ENCODE results near the gene STXBP6.
A peak's percentile ranks its signal among the peaks of the same experiment; 100 is the strongest.
"Not testable (repeated sequence)": the region's sequence is repeated elsewhere in the genome, so short reads cannot be mapped to it uniquely, and the experiment has no call there.

The STXBP6 gene

GRCh38 chr14:24943024-24943423 is 106.9 kb downstream of the STXBP6 start:
- H3K9me3 Mint-ChIP-seq = no peaks in the 10 kb centered on the region

GRCh38 chr14:24941719-24942118 is 108.2 kb downstream of the STXBP6 start:
- no peaks in the 10 kb centered on the region for H3K36me3 Mint-ChIP-seq
- no peak overlapping the region for H3K4me3 Mint-ChIP-seq
- ATAC-seq (no peak), DNase-seq (ENCODE audit: low spot score in 2 of 2) (no peak)
- no peak overlapping the region for H3K27ac Mint-ChIP-seq
- H3K4me1 Mint-ChIP-seq = no peaks in the 10 kb centered on the region
- H3K9me3 Mint-ChIP-seq = no peaks in the 10 kb centered on the region

More at GRCh38 chr14:24943024-24943423, 106.9 kb downstream of the STXBP6 start:
- ATAC-seq (no peak), DNase-seq (ENCODE audit: low spot score in 2 of 2) (no peak)
- H3K36me3 Mint-ChIP-seq = no peaks in the 10 kb centered on the region
- H3K27ac Mint-ChIP-seq = no peak overlapping the region
- no peaks in the 10 kb centered on the region for H3K4me1 Mint-ChIP-seq
- no peak overlapping the region for H3K4me3 Mint-ChIP-seq

GRCh38 chr14:24940213-24940783 is 109.6 kb downstream of the STXBP6 start:
- no peaks in the 10 kb centered on the region for H3K4me1 Mint-ChIP-seq
- H3K27ac Mint-ChIP-seq = no peak overlapping the region
- H3K4me3 Mint-ChIP-seq = no peak overlapping the region
- ATAC-seq = peak; percentile 85
- no peaks in the 10 kb centered on the region for H3K36me3 Mint-ChIP-seq
- H3K9me3 Mint-ChIP-seq = no peaks in the 10 kb centered on the region
- DNase-seq (ENCODE audit: low spot score in 2 of 2) = no peak

- H3K4me1 Mint-ChIP-seq = no peaks in the 10 kb centered on the region
- no peaks in the 10 kb centered on the region for H3K36me3 Mint-ChIP-seq
These were observed 111.4 kb downstream of the STXBP6 start for GRCh38 chr14:24938593-24938992.

GRCh38 chr14:24937300-24937699 is 112.6 kb downstream of the STXBP6 start:
- Mint-ChIP-seq H3K4me3 (no peak overlapping the region), H3K9me3 (no peaks in the 10 kb centered on the region), H3K27ac (no peak overlapping the region), H3K4me1 (no peaks in the 10 kb centered on the region), H3K36me3 (no peaks in the 10 kb centered on the region)
- no peak for DNase-seq (ENCODE audit: low spot score in 2 of 2)
- no peak for ATAC-seq

More at GRCh38 chr14:24938593-24938992, 111.4 kb downstream of the STXBP6 start:
- H3K4me3 Mint-ChIP-seq = no peak overlapping the region
- H3K9me3 Mint-ChIP-seq = no peaks in the 10 kb centered on the region
- ATAC-seq (no peak), DNase-seq (ENCODE audit: low spot score in 2 of 2) (no peak)
- H3K27ac Mint-ChIP-seq = no peak overlapping the region

- DNase-seq (ENCODE audit: low spot score in 2 of 2); H3K27ac Mint-ChIP-seq; H3K9me3 Mint-ChIP-seq; H3K4me1 Mint-ChIP-seq; H3K4me3 Mint-ChIP-seq; ATAC-seq; H3K36me3 Mint-ChIP-seq: not testable (repeated sequence)
These were observed 113.2 kb downstream of the STXBP6 start for GRCh38 chr14:24936773-24937172.

- Mint-ChIP-seq H3K9me3 (no peaks in the 10 kb centered on the region), H3K4me3 (no peak overlapping the region), H3K36me3 (no peaks in the 10 kb centered on the region), H3K4me1 (no peaks in the 10 kb centered on the region), H3K27ac (no peak overlapping the region)
- no peak for ATAC-seq
- DNase-seq (ENCODE audit: low spot score in 2 of 2) = no peak
These were observed 114.2 kb downstream of the STXBP6 start for GRCh38 chr14:24935796-24936195.

GRCh38 chr14:24928386-24928900 is 121.5 kb downstream of the STXBP6 start:
- Mint-ChIP-seq H3K4me1 (no peaks in the 10 kb centered on the region), H3K27ac (no peak overlapping the region), H3K36me3 (no peaks in the 10 kb centered on the region), H3K9me3 (no peaks in the 10 kb centered on the region), H3K4me3 (no peak overlapping the region)
- no peak for ATAC-seq
- DNase-seq (ENCODE audit: low spot score in 2 of 2) = no peak

- no peaks in the 10 kb centered on the region for H3K4me1 Mint-ChIP-seq
- no peak overlapping the region for H3K27ac Mint-ChIP-seq
- no peak for DNase-seq (ENCODE audit: low spot score in 2 of 2)
- H3K4me3 Mint-ChIP-seq = no peak overlapping the region
- no peaks in the 10 kb centered on the region for H3K9me3 Mint-ChIP-seq
- no peaks in the 10 kb centered on the region for H3K36me3 Mint-ChIP-seq
- ATAC-seq = no peak
These were observed 122.1 kb downstream of the STXBP6 start for GRCh38 chr14:24927809-24928208.

GRCh38 chr14:24925771-24926374 is 124.1 kb downstream of the STXBP6 start:
- ATAC-seq (no peak), DNase-seq (ENCODE audit: low spot score in 2 of 2) (no peak)
- Mint-ChIP-seq H3K27ac (no peak overlapping the region), H3K9me3 (no peaks in the 10 kb centered on the region), H3K36me3 (no peaks in the 10 kb centered on the region), H3K4me1 (no peaks in the 10 kb centered on the region), H3K4me3 (no peak overlapping the region)

- no peaks in the 10 kb centered on the region for H3K36me3 Mint-ChIP-seq
- no peaks in the 10 kb centered on the region for H3K9me3 Mint-ChIP-seq
- H3K4me1 Mint-ChIP-seq = no peaks in the 10 kb centered on the region
- ATAC-seq (no peak), DNase-seq (ENCODE audit: low spot score in 2 of 2) (no peak)
- no peak overlapping the region for H3K4me3 Mint-ChIP-seq
- no peak overlapping the region for H3K27ac Mint-ChIP-seq
These were observed 125.4 kb downstream of the STXBP6 start for GRCh38 chr14:24924544-24924943.

GRCh38 chr14:24921903-24922302 is 128.0 kb downstream of the STXBP6 start:
- H3K4me1 Mint-ChIP-seq = no peaks in the 10 kb centered on the region
- DNase-seq (ENCODE audit: low spot score in 2 of 2) (no peak), ATAC-seq (no peak)
- no peaks in the 10 kb centered on the region for H3K36me3 Mint-ChIP-seq
- no peak overlapping the region for H3K4me3 Mint-ChIP-seq
- no peaks in the 10 kb centered on the region for H3K9me3 Mint-ChIP-seq
- H3K27ac Mint-ChIP-seq = no peak overlapping the region

- no peak overlapping the region for H3K27ac Mint-ChIP-seq
- H3K9me3 Mint-ChIP-seq = no peaks in the 10 kb centered on the region
- no peak for DNase-seq (ENCODE audit: low spot score in 2 of 2)
- H3K4me1 Mint-ChIP-seq = no peaks in the 10 kb centered on the region
- no peak overlapping the region for H3K4me3 Mint-ChIP-seq
- no peak for ATAC-seq
- no peaks in the 10 kb centered on the region for H3K36me3 Mint-ChIP-seq
These were observed 129.5 kb downstream of the STXBP6 start for GRCh38 chr14:24920265-24921075.

GRCh38 chr14:24918822-24919221 is 131.1 kb downstream of the STXBP6 start:
- H3K4me1 Mint-ChIP-seq = no peaks in the 10 kb centered on the region
- no peak overlapping the region for H3K27ac Mint-ChIP-seq
- DNase-seq (ENCODE audit: low spot score in 2 of 2) = no peak
- no peaks in the 10 kb centered on the region for H3K36me3 Mint-ChIP-seq
- ATAC-seq = no peak
- no peaks in the 10 kb centered on the region for H3K9me3 Mint-ChIP-seq
- H3K4me3 Mint-ChIP-seq = no peak overlapping the region

- Mint-ChIP-seq H3K9me3 (no peaks in the 10 kb centered on the region), H3K27ac (no peak overlapping the region), H3K4me1 (no peaks in the 10 kb centered on the region), H3K4me3 (no peak overlapping the region), H3K36me3 (no peaks in the 10 kb centered on the region)
- ATAC-seq = no peak
- DNase-seq (ENCODE audit: low spot score in 2 of 2) = no peak
These were observed 133.9 kb downstream of the STXBP6 start for GRCh38 chr14:24915958-24916595.
